Right lobe of liver (tissue), 4 donors: ENCODE data around the gene CTSO.

ENCODE experiments used
- CTCF ChIP-seq, 4 donors: fragments of 200-600 bp in 3 of 4; fragments of 450-650 bp in 1 of 4; IDR thresholded peaks; one replicate each; pipeline versions ENCODE4 v1.5.1 to v1.8.0; 2016 to 2022; ENCODE audit warnings: antibody characterized with exemption in 4 of 4, mild to moderate bottlenecking in 2 of 4
- POLR2A ChIP-seq: fragments of 450-650 bp; IDR thresholded peaks from one replicate; pipeline ENCODE4 v1.6.1; 2017; ENCODE audit warnings: antibody characterized with exemption, mild to moderate bottlenecking
- donor health status: DM: no; HTN: no; CAD: no.
- donor health status: DM: no; HTN: no; CAD: no.
- donor health status: DM: no; HTN: yes; CAD: no.

- TF ChIP-seq CTCF (IDR thresholded peaks at IDR 0.05) (no peak), POLR2A (no peak)
Measured at GRCh38 chr4:155974476-155974749, 20.7 kb upstream of the CTSO start.
